HG03060 (cell line): ENCODE data around the gene ZNF467.

Source experiments
- ATAC-seq: cut with Tn5 transposase; IDR thresholded peaks from one replicate; pipeline ENCODE4 v1.9.1; 2021; ENCODE audit warnings: low read depth, moderate number of reproducible peaks; ENCODE audit not compliant: unreplicated experiment

ZNF467 gene

GRCh38 chr7:149808311-149808710, 34.9 kb upstream of the ZNF467 start:
- no peak for ATAC-seq

GRCh38 chr7:149806726-149807125, 33.3 kb upstream of the ZNF467 start:
- no peak for ATAC-seq

GRCh38 chr7:149804106-149804505, 30.7 kb upstream of the ZNF467 start:
- ATAC-seq: no peak

- ATAC-seq: no peak
Observed at GRCh38 chr7:149803551-149804074, 30.2 kb upstream of the ZNF467 start.

GRCh38 chr7:149802966-149803365, 29.6 kb upstream of the ZNF467 start:
- no peak for ATAC-seq

GRCh38 chr7:149801816-149802215, 28.4 kb upstream of the ZNF467 start:
- no peak for ATAC-seq

- ATAC-seq: no peak
Observed at GRCh38 chr7:149801002-149801566, 27.7 kb upstream of the ZNF467 start.

- no peak for ATAC-seq
Observed at GRCh38 chr7:149800169-149800555, 26.8 kb upstream of the ZNF467 start.

GRCh38 chr7:149799397-149800168, 26.2 kb upstream of the ZNF467 start:
- ATAC-seq: no peak

GRCh38 chr7:149797771-149798170, 24.4 kb upstream of the ZNF467 start:
- ATAC-seq: no peak

GRCh38 chr7:149796287-149796860, 23.0 kb upstream of the ZNF467 start:
- ATAC-seq: no peak

GRCh38 chr7:149795126-149795525, 21.7 kb upstream of the ZNF467 start:
- no peak for ATAC-seq

- ATAC-seq: no peak
Observed at GRCh38 chr7:149794661-149795060, 21.3 kb upstream of the ZNF467 start.

GRCh38 chr7:149793261-149793660, 19.9 kb upstream of the ZNF467 start:
- no peak for ATAC-seq

GRCh38 chr7:149792220-149792595, 18.8 kb upstream of the ZNF467 start:
- no peak for ATAC-seq

- ATAC-seq: no peak
Observed at GRCh38 chr7:149791411-149792219, 18.2 kb upstream of the ZNF467 start.

- no peak for ATAC-seq
Observed at GRCh38 chr7:149790754-149791360, 17.5 kb upstream of the ZNF467 start.

- no peak for ATAC-seq
Observed at GRCh38 chr7:149790146-149790548, 16.8 kb upstream of the ZNF467 start.

GRCh38 chr7:149789101-149789500, 15.7 kb upstream of the ZNF467 start:
- ATAC-seq: no peak

GRCh38 chr7:149788300-149788851, 15.0 kb upstream of the ZNF467 start:
- no peak for ATAC-seq
